ENCODE results near the gene MOCS1. TPM values are rescaled to one million over a fixed set of nuclear protein-coding genes. Genes with fewer than 3 reads are reported as not detected.
A peak's percentile ranks its signal among the peaks of the same experiment; 100 is the strongest.

The MOCS1 gene
- total RNA-seq (2014; rRNA removed; shearing (Covaris generic)) (9.0 and 10.2 TPM in 2 replicates), polyA plus RNA-seq (2016; fragmentation: Nextera tagmentation; extraction: Ambion mirVana) (7.3 and 8.4 TPM in 2 replicates)

DNA sequence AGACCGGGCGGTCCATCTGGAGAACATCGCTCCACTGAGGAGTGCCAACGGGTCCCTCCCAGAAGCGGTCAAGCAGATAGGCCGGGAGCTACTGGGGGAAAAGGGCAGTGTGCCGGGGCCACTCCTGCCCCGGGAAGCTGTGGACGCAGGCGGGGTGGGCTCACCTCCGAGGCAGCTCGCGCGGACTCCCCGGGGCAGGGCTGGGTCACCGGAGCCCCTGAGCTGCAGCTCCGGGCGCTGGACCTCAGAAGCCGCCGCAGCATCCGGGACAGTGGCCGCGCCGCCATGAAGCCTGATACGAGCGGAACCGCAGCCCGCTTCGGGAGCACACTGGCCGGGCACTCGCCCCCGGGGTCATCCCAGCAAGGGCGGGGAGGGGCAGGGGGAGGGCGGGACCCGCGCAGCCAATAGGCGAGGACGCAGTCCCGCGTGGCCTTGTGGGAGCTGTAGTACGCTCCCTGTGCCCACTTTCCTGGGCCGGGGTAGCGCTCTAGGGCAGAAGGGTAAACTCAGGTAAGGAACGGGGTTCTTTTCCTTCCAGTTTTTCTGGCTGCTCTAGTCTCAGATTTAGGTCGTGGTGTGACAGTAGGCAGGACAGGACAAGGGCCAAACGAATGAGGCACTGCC is at the start of gene MOCS1:
Gene MOCS1, minus strand, starts transcription at position 332 of the 627 bp plus-strand sequence. Its CDS starts 45 bp downstream, at position 287.
- no peaks in the 10 kb centered on the region for H3K9me2 ChIP-seq (ENCODE audit: insufficient read depth)
- peaks cover 13% of the 10 kb centered on the region; the same call in 1 of the 2 replicates for H3K4me1 ChIP-seq (ENCODE audit: insufficient read depth)
- in situ Hi-C loops (cut with MboI) = no loop called here
- H3K79me2 ChIP-seq (ENCODE audit: insufficient read depth) = no peaks in the 10 kb centered on the region
- peaks cover 7% of the 10 kb centered on the region; the same call in 1 of the 2 replicates for H3F3A ChIP-seq (ENCODE audit: insufficient read depth)
- H3K4me3 ChIP-seq = peak within 1 kb of the TSS; percentile 90
- H3K27me3 ChIP-seq (replicated peaks; ENCODE audit: insufficient read depth) = no peaks in the 10 kb centered on the region
- no peaks in the 10 kb centered on the region for H3K36me3 ChIP-seq (ENCODE audit: low read depth)
- 0 to 1% methylated on average over 34 to 45 of the region's 46 CpGs for WGBS, 2 experiments (ENCODE audit: low coverage in 1 of 2, low lambda C conversion rate in 2 of 2, missing lambda C conversion rate in 2 of 2)
- peak; percentile 80 for DNase-seq
- H2AFZ ChIP-seq = peak within 1 kb of the TSS; percentile 96
- H3K27ac ChIP-seq = no peak within 1 kb of the TSS
- TF ChIP-seq EZH2 (IDR thresholded peaks at IDR 0.05; ENCODE audit: insufficient read depth, poor library complexity, severe bottlenecking) (no peak), EZH2phosphoT487 (IDR thresholded peaks at IDR 0.05; ENCODE audit: insufficient read depth, low read depth) (no peak)
- H4K20me1 ChIP-seq (ENCODE audit: insufficient read depth) = no peaks in the 10 kb centered on the region
- peak within 1 kb of the TSS; percentile 88 for H3K4me2 ChIP-seq (ENCODE audit: unreplicated experiment)
- no peaks in the 10 kb centered on the region for H3K9me3 ChIP-seq (ENCODE audit: low read depth)
- peak within 1 kb of the TSS; percentile 77 for H3K9ac ChIP-seq

DNA sequence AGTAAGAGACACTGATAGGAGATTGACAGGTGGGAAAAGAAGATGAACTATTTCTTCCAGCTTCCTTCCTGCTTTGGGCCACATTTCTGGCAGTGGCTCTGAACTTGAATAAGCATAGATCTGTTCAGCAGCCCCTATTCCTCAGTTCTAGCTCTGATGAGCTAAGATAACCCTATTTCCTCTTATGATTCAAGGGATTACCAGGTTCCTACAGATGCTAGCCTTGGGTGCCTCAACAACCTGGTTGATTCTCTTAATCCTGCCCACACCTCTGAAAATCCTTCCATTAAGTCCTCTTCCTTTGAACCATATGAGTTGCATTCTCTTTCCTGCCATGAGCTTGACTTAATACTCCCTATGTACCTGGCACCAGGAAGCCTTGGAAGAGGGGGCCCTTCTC is 49.8 kb upstream of the MOCS1 start:
- Histone ChIP-seq H3K4me2 (ENCODE audit: unreplicated experiment) (no peak overlapping the region), H3K36me3 (ENCODE audit: low read depth) (no peaks in the 10 kb centered on the region), H3K9ac (no peak overlapping the region), H3K9me3 (ENCODE audit: low read depth) (no peaks in the 10 kb centered on the region), H3K4me1 (ENCODE audit: insufficient read depth) (no peaks in the 10 kb centered on the region), H4K20me1 (ENCODE audit: insufficient read depth) (no peaks in the 10 kb centered on the region), H3K27me3 (replicated peaks; ENCODE audit: insufficient read depth) (0 out of 2 replicates have a peak, but pooled peaks cover 3% of the 10 kb centered on the region), H3K79me2 (ENCODE audit: insufficient read depth) (no peaks in the 10 kb centered on the region), H3F3A (ENCODE audit: insufficient read depth) (no peaks in the 10 kb centered on the region), H2AFZ (no peak overlapping the region), H3K4me3 (no peak overlapping the region), H3K9me2 (ENCODE audit: insufficient read depth) (no peaks in the 10 kb centered on the region), H3K27ac (no peak overlapping the region)
- no peak for TF ChIP-seq EZH2 (IDR thresholded peaks at IDR 0.05; ENCODE audit: insufficient read depth, poor library complexity, severe bottlenecking)
- TF ChIP-seq EZH2phosphoT487 (IDR thresholded peaks at IDR 0.05; ENCODE audit: insufficient read depth, low read depth) = no peak
- in situ Hi-C loops (cut with MboI) = loop anchor here (25.0 kb wide), 1 partner anchor 853 kb away; no protein-coding TSS in a partner anchor
- DNase-seq = no peak

DNA sequence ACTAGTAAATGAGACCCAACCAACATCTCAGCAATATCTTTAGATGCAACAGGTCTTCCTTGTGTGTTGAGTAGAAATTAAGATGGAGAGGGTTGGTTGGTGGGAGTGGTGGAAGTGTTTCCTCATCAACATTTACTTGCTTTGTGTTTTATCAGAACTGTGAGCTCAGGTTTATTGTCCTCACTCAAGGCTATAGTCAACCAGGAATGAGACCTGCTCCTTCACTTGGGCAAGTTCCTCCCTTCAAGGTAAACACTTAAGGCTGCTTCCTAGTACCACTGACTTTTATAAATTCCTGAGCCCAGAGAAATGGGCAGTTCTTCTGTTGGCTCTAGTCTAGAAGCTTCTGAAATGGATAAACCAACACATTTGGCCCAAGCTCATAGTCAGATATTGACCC is 48.9 kb upstream of the MOCS1 start:
- H3K4me1 ChIP-seq (ENCODE audit: insufficient read depth) = no peaks in the 10 kb centered on the region
- no peak overlapping the region for H3K27ac ChIP-seq
- H3K79me2 ChIP-seq (ENCODE audit: insufficient read depth) = no peaks in the 10 kb centered on the region
- no peak overlapping the region for H2AFZ ChIP-seq
- no peaks in the 10 kb centered on the region for H3K9me2 ChIP-seq (ENCODE audit: insufficient read depth)
- no peak overlapping the region for H3K4me3 ChIP-seq
- H4K20me1 ChIP-seq (ENCODE audit: insufficient read depth) = no peaks in the 10 kb centered on the region
- H3K9ac ChIP-seq = no peak overlapping the region
- in situ Hi-C loops (cut with MboI) = loop anchor here (25.0 kb wide), 1 partner anchor 854 kb away; no protein-coding TSS in a partner anchor
- H3K4me2 ChIP-seq (ENCODE audit: unreplicated experiment) = no peak overlapping the region
- H3K36me3 ChIP-seq (ENCODE audit: low read depth) = no peaks in the 10 kb centered on the region
- no peaks in the 10 kb centered on the region for H3K9me3 ChIP-seq (ENCODE audit: low read depth)
- no peak for TF ChIP-seq EZH2phosphoT487 (IDR thresholded peaks at IDR 0.05; ENCODE audit: insufficient read depth, low read depth)
- TF ChIP-seq EZH2 (IDR thresholded peaks at IDR 0.05; ENCODE audit: insufficient read depth, poor library complexity, severe bottlenecking) = no peak
- H3K27me3 ChIP-seq (replicated peaks; ENCODE audit: insufficient read depth) = 0 out of 2 replicates have a peak, but pooled peaks cover 3% of the 10 kb centered on the region
- H3F3A ChIP-seq (ENCODE audit: insufficient read depth) = no peaks in the 10 kb centered on the region
- DNase-seq = no peak

GRCh38 chr6:39982720-39983119 is 48.5 kb upstream of the MOCS1 start:
- TF ChIP-seq EZH2 (IDR thresholded peaks at IDR 0.05; ENCODE audit: insufficient read depth, poor library complexity, severe bottlenecking) (no peak), EZH2phosphoT487 (IDR thresholded peaks at IDR 0.05; ENCODE audit: insufficient read depth, low read depth) (no peak)
- no peaks in the 10 kb centered on the region for H3K79me2 ChIP-seq (ENCODE audit: insufficient read depth)
- no peaks in the 10 kb centered on the region for H3F3A ChIP-seq (ENCODE audit: insufficient read depth)
- DNase-seq = no peak
- no peak overlapping the region for H3K27ac ChIP-seq
- H4K20me1 ChIP-seq (ENCODE audit: insufficient read depth) = no peaks in the 10 kb centered on the region
- H3K9me3 ChIP-seq (ENCODE audit: low read depth) = no peaks in the 10 kb centered on the region
- no peak overlapping the region for H3K4me2 ChIP-seq (ENCODE audit: unreplicated experiment)
- no peaks in the 10 kb centered on the region for H3K9me2 ChIP-seq (ENCODE audit: insufficient read depth)
- H3K4me3 ChIP-seq = no peak overlapping the region
- no peak overlapping the region for H2AFZ ChIP-seq
- no peaks in the 10 kb centered on the region for H3K36me3 ChIP-seq (ENCODE audit: low read depth)
- no peaks in the 10 kb centered on the region for H3K4me1 ChIP-seq (ENCODE audit: insufficient read depth)
- in situ Hi-C loops (cut with MboI) = loop anchor here (25.0 kb wide), 1 partner anchor 855 kb away; no protein-coding TSS in a partner anchor
- 0 out of 2 replicates have a peak, but pooled peaks cover 3% of the 10 kb centered on the region for H3K27me3 ChIP-seq (replicated peaks; ENCODE audit: insufficient read depth)
- H3K9ac ChIP-seq = no peak overlapping the region
